ENCODE data around the gene MED25. TPM values are rescaled to one million over a fixed set of nuclear protein-coding genes. Genes with fewer than 3 reads are reported as not detected.

The MED25 gene
- total and polyA plus RNA-seq, 2 of the 4 experiments (the other 2 are of a cell fraction): 4.7 to 38.5 TPM

- in situ Hi-C loops (cut with MboI; ENCODE audit: low sequenced_read_pairs): no loop called here
- BruUV-seq (replicated peaks): TSS peak; percentile 66
Measured at GRCh38 chr19:49838885-49839588, 20.9 kb downstream of the MED25 start.

More at GRCh38 chr19:49838885-49839588, 20.9 kb downstream of the MED25 start:
- CTCF ChIA-PET: interaction anchor here (0.8 kb wide), 1 partner anchor 9 kb away, joined by 3 read pairs; no protein-coding TSS in a partner anchor
- H2BK20ac ChIP-seq (ENCODE audit: low read depth, low read length): no peak overlapping the region
- TF ChIP-seq MAZ (IDR thresholded peaks at IDR 0.05; ENCODE audit: borderline replicate concordance, low read depth, low read length): no peak
- TF ChIP-seq MAFK (IDR thresholded peaks at IDR 0.05; ENCODE audit: low read depth, low read length): no peak
- TF ChIP-seq SMC3 (IDR thresholded peaks at IDR 0.05; ENCODE audit: low read depth, low read length): no peak
- TF ChIP-seq BHLHE40 (IDR thresholded peaks at IDR 0.05; ENCODE audit: low read depth, low read length): no peak
- TF ChIP-seq RCOR1 (IDR thresholded peaks at IDR 0.05; ENCODE audit: insufficient replicate concordance, low read length): no peak
- no peak for TF ChIP-seq USF2 (IDR thresholded peaks at IDR 0.05; ENCODE audit: low read depth, low read length)
- no peak for TF ChIP-seq RFX5 (IDR thresholded peaks at IDR 0.05; ENCODE audit: low read depth, low read length)
- TF ChIP-seq, protein P1, sequence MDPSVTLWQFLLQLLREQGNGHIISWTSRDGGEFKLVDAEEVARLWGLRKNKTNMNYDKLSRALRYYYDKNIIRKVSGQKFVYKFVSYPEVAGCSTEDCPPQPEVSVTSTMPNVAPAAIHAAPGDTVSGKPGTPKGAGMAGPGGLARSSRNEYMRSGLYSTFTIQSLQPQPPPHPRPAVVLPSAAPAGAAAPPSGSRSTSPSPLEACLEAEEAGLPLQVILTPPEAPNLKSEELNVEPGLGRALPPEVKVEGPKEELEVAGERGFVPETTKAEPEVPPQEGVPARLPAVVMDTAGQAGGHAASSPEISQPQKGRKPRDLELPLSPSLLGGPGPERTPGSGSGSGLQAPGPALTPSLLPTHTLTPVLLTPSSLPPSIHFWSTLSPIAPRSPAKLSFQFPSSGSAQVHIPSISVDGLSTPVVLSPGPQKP (IDR thresholded peaks at IDR 0.05; ENCODE audit: borderline replicate concordance, low read depth, low read length): no peak
- TF ChIP-seq FOS (IDR thresholded peaks at IDR 0.05; ENCODE audit: low read depth, low read length): no peak
- no peak for TF ChIP-seq CEBPB (IDR thresholded peaks at IDR 0.05; ENCODE audit: low read depth, low read length)
- no peak for TF ChIP-seq NFE2L2 (IDR thresholded peaks at IDR 0.05; ENCODE audit: low read depth, low read length)
- TF ChIP-seq POLR2A (IDR thresholded peaks at IDR 0.05; ENCODE audit: low read depth, low read length): no peak
- no peak for TF ChIP-seq RAD21 (IDR thresholded peaks at IDR 0.05; ENCODE audit: low read length)
- TF ChIP-seq MXI1 (IDR thresholded peaks at IDR 0.05; ENCODE audit: borderline replicate concordance, low read depth, low read length): no peak
- TF ChIP-seq, protein P2, sequence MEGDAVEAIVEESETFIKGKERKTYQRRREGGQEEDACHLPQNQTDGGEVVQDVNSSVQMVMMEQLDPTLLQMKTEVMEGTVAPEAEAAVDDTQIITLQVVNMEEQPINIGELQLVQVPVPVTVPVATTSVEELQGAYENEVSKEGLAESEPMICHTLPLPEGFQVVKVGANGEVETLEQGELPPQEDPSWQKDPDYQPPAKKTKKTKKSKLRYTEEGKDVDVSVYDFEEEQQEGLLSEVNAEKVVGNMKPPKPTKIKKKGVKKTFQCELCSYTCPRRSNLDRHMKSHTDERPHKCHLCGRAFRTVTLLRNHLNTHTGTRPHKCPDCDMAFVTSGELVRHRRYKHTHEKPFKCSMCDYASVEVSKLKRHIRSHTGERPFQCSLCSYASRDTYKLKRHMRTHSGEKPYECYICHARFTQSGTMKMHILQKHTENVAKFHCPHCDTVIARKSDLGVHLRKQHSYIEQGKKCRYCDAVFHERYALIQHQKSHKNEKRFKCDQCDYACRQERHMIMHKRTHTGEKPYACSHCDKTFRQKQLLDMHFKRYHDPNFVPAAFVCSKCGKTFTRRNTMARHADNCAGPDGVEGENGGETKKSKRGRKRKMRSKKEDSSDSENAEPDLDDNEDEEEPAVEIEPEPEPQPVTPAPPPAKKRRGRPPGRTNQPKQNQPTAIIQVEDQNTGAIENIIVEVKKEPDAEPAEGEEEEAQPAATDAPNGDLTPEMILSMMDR (conservative IDR thresholded peaks at IDR 0.05; ENCODE audit: low read depth, low read length): no peak
- no peak overlapping the region for H4K91ac ChIP-seq (ENCODE audit: insufficient read depth, low read depth, low read length)
- H3K14ac ChIP-seq (replicated peaks; ENCODE audit: low read depth, low read length): no peak overlapping the region
- H4K8ac ChIP-seq (ENCODE audit: low read depth in 2 of 2, low read length in 2 of 2): no peak overlapping the region
- dilution Hi-C loops (cut with HindIII; ENCODE audit: low sequenced_read_pairs, unreplicated experiment) (no loop called here), intact Hi-C loops (cut with micrococcal nuclease) (no loop called here)
- H3K4me1 ChIP-seq (ENCODE audit: control insufficient read depth, insufficient read depth, low read length): no peaks in the 10 kb centered on the region
- DNase-seq (no peak), ATAC-seq (ENCODE audit: low read depth) (no peak)
- no peak overlapping the region for H3K23ac ChIP-seq (ENCODE audit: low read depth, low read length)
- H2AK9ac ChIP-seq (replicated peaks; ENCODE audit: low read depth, low read length, poor library complexity): no peak overlapping the region
- H3K36me3 ChIP-seq (ENCODE audit: control insufficient read depth, insufficient read depth, low read length): peaks cover 57% of the 10 kb centered on the region
- H3K4me3 ChIP-seq (ENCODE audit: insufficient read depth, low read depth, low read length): no peak overlapping the region
- H3K79me1 ChIP-seq (ENCODE audit: low read depth in 1 of 2, low read length in 2 of 2): peaks cover 0 to 20% of the 10 kb centered on the region in 2 experiments; a peak in 2 of 4 replicates
- H3K9me3 ChIP-seq (ENCODE audit: control insufficient read depth, insufficient read depth, low read length): no peaks in the 10 kb centered on the region
- H3K9me1 ChIP-seq (ENCODE audit: insufficient read depth, low read length): peaks cover 5% of the 10 kb centered on the region; the same call in 1 of the 2 replicates
- H2AFZ ChIP-seq (replicated peaks; ENCODE audit: low read length, poor library complexity): no peak overlapping the region
- H4K20me1 ChIP-seq (ENCODE audit: insufficient read depth, low read length): no peaks in the 10 kb centered on the region; the same call in 1 of the 2 replicates
- WGBS, 2 experiments (ENCODE audit: extremely low coverage in 2 of 2, insufficient read length in 1 of 2): 60% methylated on average over 8 of the region's 18 CpGs; no CpG with 5 or more reads in 1 of the 2 experiments
- H3K9ac ChIP-seq (ENCODE audit: low read depth, low read length): no peak overlapping the region
- no peak overlapping the region for H2BK120ac ChIP-seq (ENCODE audit: low read depth, low read length)
- no peak overlapping the region for H3K27ac ChIP-seq (ENCODE audit: insufficient read depth, low read length)
- H3K4me2 ChIP-seq (ENCODE audit: low read depth, low read length): no peak overlapping the region
- H4K5ac ChIP-seq (ENCODE audit: low read depth, low read length): no peak overlapping the region
- H3K18ac ChIP-seq (ENCODE audit: low read depth, low read length): no peak overlapping the region
- no peak overlapping the region for H2AK5ac ChIP-seq (ENCODE audit: low read depth, low read length)
- no peaks in the 10 kb centered on the region for H3K27me3 ChIP-seq (ENCODE audit: control insufficient read depth, insufficient read depth, low read length)
- H3K56ac ChIP-seq (ENCODE audit: extremely low read depth, insufficient read depth, low read length): no peak overlapping the region
- H3K4ac ChIP-seq (ENCODE audit: low read depth, low read length): no peak overlapping the region
- H2BK15ac ChIP-seq (ENCODE audit: low read depth, low read length): no peak overlapping the region
- no peak overlapping the region for H2BK5ac ChIP-seq (ENCODE audit: low read depth, low read length, poor library complexity, severe bottlenecking)
- POLR2A ChIA-PET (ENCODE audit: unreplicated experiment): no interaction called here

All from IMR-90 (cell line).